ENCODE measurements around the gene DCAF5.
"Not testable (repeated sequence)": the region's sequence is repeated elsewhere in the genome, so short reads cannot be mapped to it uniquely, and the experiment has no call there.

Gene DCAF5

GRCh38 chr14:69181491-69181890 is 28.6 kb upstream of the DCAF5 start:
- DNase-seq (ENCODE audit: extremely low spot score) = no peak
- ChIA-PET CTCF (interaction anchor here (0.9 kb wide), 1 partner anchor 11 kb away, joined by 3 read pairs; no protein-coding TSS in a partner anchor), POLR2A (no interaction called here)
- no peak for TF ChIP-seq CTCF (IDR thresholded peaks at IDR 0.05; ENCODE audit: control extremely low read depth, extremely low read depth, low read depth, missing control alignments)

- CTCF ChIA-PET = no interaction called here
- POLR2A ChIA-PET = no interaction called here
- no peak for DNase-seq (ENCODE audit: extremely low spot score)
- no peak for TF ChIP-seq CTCF (IDR thresholded peaks at IDR 0.05; ENCODE audit: control extremely low read depth, extremely low read depth, low read depth, missing control alignments)
Observed at GRCh38 chr14:69175130-69175529, 22.2 kb upstream of the DCAF5 start.

GRCh38 chr14:69171569-69171968 is 18.6 kb upstream of the DCAF5 start:
- ChIA-PET CTCF (no interaction called here), POLR2A (no interaction called here)
- no peak for TF ChIP-seq CTCF (IDR thresholded peaks at IDR 0.05; ENCODE audit: control extremely low read depth, extremely low read depth, low read depth, missing control alignments)
- no peak for DNase-seq (ENCODE audit: extremely low spot score)

GRCh38 chr14:69170839-69171238 is 17.9 kb upstream of the DCAF5 start:
- no peak for DNase-seq (ENCODE audit: extremely low spot score)
- TF ChIP-seq CTCF (IDR thresholded peaks at IDR 0.05; ENCODE audit: control extremely low read depth, extremely low read depth, low read depth, missing control alignments) = no peak
- POLR2A ChIA-PET = no interaction called here
- CTCF ChIA-PET = interaction anchor here (1.1 to 1.2 kb wide), 2 partner anchors 10 to 41 kb away, joined by 3 to 4 read pairs; no protein-coding TSS in a partner anchor

- DNase-seq (ENCODE audit: extremely low spot score); POLR2A ChIA-PET: not testable (repeated sequence)
- CTCF ChIA-PET = interaction anchor here (1.1 to 1.5 kb wide), 2 partner anchors 23 to 82 kb away, joined by 3 to 5 read pairs; no protein-coding TSS in a partner anchor
Observed at GRCh38 chr14:69165787-69166186, 12.9 kb upstream of the DCAF5 start.

- CTCF ChIA-PET = interaction anchor here (1.0 kb wide), 1 partner anchor 10 kb away, joined by 4 read pairs; no protein-coding TSS in a partner anchor
- TF ChIP-seq CTCF (IDR thresholded peaks at IDR 0.05; ENCODE audit: control extremely low read depth, extremely low read depth, low read depth, missing control alignments) = no peak
- no peak for DNase-seq (ENCODE audit: extremely low spot score)
- POLR2A ChIA-PET = no interaction called here
Observed at GRCh38 chr14:69161590-69161989, 8.7 kb upstream of the DCAF5 start.

- no peak for TF ChIP-seq CTCF (IDR thresholded peaks at IDR 0.05; ENCODE audit: control extremely low read depth, extremely low read depth, low read depth, missing control alignments)
- DNase-seq (ENCODE audit: extremely low spot score) = no peak
- CTCF ChIA-PET = no interaction called here
- POLR2A ChIA-PET = no interaction called here
Observed at GRCh38 chr14:69156224-69156623, 3.3 kb upstream of the DCAF5 start.
